OCI-LY3 (cell line): ENCODE data around the gene MAN1A2.

ENCODE experiments used
- H2AFZ ChIP-seq: fragments of 200-600, 300-600 bp; shearing (Covaris generic); 2 replicates; pipeline ENCODE4 v1.6.0; 2014; ENCODE audit warnings: antibody characterized with exemption, low read depth, low read length
- H3K27ac ChIP-seq: fragments of 200-600, 300-600 bp; sonication (generic); 2 replicates; pipeline ENCODE4 v1.5.1; 2014; ENCODE audit warnings: mild to moderate bottlenecking, low read length, moderate library complexity, mixed read lengths
- H3K27me3 ChIP-seq: fragments of 200-600, 300-600 bp; sonication (generic); 2 replicates; pipeline ENCODE4 v1.6.1; 2014; ENCODE audit warnings: low read depth, low read length, mixed read lengths
- H3K36me3 ChIP-seq: fragments of 200-600, 300-600 bp; sonication (generic); replicated peaks from 2 replicates; pipeline ENCODE3; 2014; ENCODE audit warnings: low read depth, low read length, mixed read lengths
- H3K4me1 ChIP-seq: fragments of 300-600, 200-600 bp; sonication (generic); 2 replicates; pipeline ENCODE4 v1.6.1; 2014; ENCODE audit warnings: low read length, mixed read lengths
- H3K4me2 ChIP-seq: fragments of 200-600, 300-600 bp; sonication (generic); 2 replicates; pipeline ENCODE4 v1.6.1; 2014; ENCODE audit warnings: low read length, mixed read lengths
- H3K4me3 ChIP-seq: fragments of 300-600, 200-600 bp; sonication (generic); 2 replicates; pipeline ENCODE4 v1.5.1; 2014; ENCODE audit warnings: antibody characterized with exemption, mild to moderate bottlenecking, low read length, moderate library complexity
- H3K79me2 ChIP-seq: fragments of 300-600, 200-600 bp; shearing (Covaris generic); 2 replicates; pipeline ENCODE4 v1.6.1; 2014; ENCODE audit warnings: mild to moderate bottlenecking, low read length, mixed read lengths
- H3K9ac ChIP-seq: fragments of 300-600, 200-600 bp; shearing (Covaris generic); 2 replicates; pipeline ENCODE4 v1.6.0; 2014; ENCODE audit warnings: mild to moderate bottlenecking, low read length, moderate library complexity
- H3K9me3 ChIP-seq: fragments of 200-600, 300-600 bp; shearing (Covaris generic); 2 replicates; pipeline ENCODE4 v1.6.1; 2014; ENCODE audit warnings: low read length, mixed read lengths; ENCODE audit not compliant: insufficient read depth
- H4K20me1 ChIP-seq: fragments of 200-600, 300-600 bp; sonication (generic); 2 replicates; pipeline ENCODE4 v1.6.1; 2016; ENCODE audit warnings: low read length, mixed read lengths; ENCODE audit not compliant: insufficient read depth
- EZH2phosphoT487 ChIP-seq: fragments of 200-600 bp; shearing (Covaris generic); IDR thresholded peaks from 2 replicates; pipeline ENCODE4 v1.6.1; 2018; ENCODE audit warnings: antibody characterized with exemption, mixed run types, low read depth
- TF ChIP-seq, protein P1 (sequence below): fragments of 200-600, 300-600 bp; sonication (generic); IDR thresholded peaks from 2 replicates; pipeline ENCODE4 v1.5.1; 2014; ENCODE audit warnings: antibody characterized with exemption, low read length, low read depth

The MAN1A2 gene

GRCh38 chr1:117566556-117566955 is 199.3 kb downstream of the MAN1A2 start:
- no peak for TF ChIP-seq EZH2phosphoT487
- TF ChIP-seq, protein P1, sequence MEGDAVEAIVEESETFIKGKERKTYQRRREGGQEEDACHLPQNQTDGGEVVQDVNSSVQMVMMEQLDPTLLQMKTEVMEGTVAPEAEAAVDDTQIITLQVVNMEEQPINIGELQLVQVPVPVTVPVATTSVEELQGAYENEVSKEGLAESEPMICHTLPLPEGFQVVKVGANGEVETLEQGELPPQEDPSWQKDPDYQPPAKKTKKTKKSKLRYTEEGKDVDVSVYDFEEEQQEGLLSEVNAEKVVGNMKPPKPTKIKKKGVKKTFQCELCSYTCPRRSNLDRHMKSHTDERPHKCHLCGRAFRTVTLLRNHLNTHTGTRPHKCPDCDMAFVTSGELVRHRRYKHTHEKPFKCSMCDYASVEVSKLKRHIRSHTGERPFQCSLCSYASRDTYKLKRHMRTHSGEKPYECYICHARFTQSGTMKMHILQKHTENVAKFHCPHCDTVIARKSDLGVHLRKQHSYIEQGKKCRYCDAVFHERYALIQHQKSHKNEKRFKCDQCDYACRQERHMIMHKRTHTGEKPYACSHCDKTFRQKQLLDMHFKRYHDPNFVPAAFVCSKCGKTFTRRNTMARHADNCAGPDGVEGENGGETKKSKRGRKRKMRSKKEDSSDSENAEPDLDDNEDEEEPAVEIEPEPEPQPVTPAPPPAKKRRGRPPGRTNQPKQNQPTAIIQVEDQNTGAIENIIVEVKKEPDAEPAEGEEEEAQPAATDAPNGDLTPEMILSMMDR = no peak
- no peak overlapping the region for H3K4me3 ChIP-seq
- H4K20me1 ChIP-seq = no peaks in the 10 kb centered on the region
- H3K4me1 ChIP-seq = no peaks in the 10 kb centered on the region
- H3K4me2 ChIP-seq = no peak overlapping the region
- H3K79me2 ChIP-seq = no peaks in the 10 kb centered on the region
- H3K27me3 ChIP-seq = peaks cover 5% of the 10 kb centered on the region
- H3K9me3 ChIP-seq = no peaks in the 10 kb centered on the region
- H3K36me3 ChIP-seq = no peaks in the 10 kb centered on the region
- no peak overlapping the region for H2AFZ ChIP-seq
- no peak overlapping the region for H3K9ac ChIP-seq
- H3K27ac ChIP-seq = no peak overlapping the region

- H3K9ac ChIP-seq = no peak overlapping the region
- H3K4me2 ChIP-seq = no peak overlapping the region
- no peaks in the 10 kb centered on the region for H3K79me2 ChIP-seq
- H3K36me3 ChIP-seq = no peaks in the 10 kb centered on the region
- peaks cover 5% of the 10 kb centered on the region for H3K27me3 ChIP-seq
- H3K4me1 ChIP-seq = no peaks in the 10 kb centered on the region
- no peaks in the 10 kb centered on the region for H4K20me1 ChIP-seq
- TF ChIP-seq, protein P1 = no peak
- no peak for TF ChIP-seq EZH2phosphoT487
- H2AFZ ChIP-seq = no peak overlapping the region
- no peaks in the 10 kb centered on the region for H3K9me3 ChIP-seq
- no peak overlapping the region for H3K4me3 ChIP-seq
- no peak overlapping the region for H3K27ac ChIP-seq
These were observed 200.2 kb downstream of the MAN1A2 start for GRCh38 chr1:117567435-117567834.

- H3K4me3 ChIP-seq = no peak overlapping the region
- no peaks in the 10 kb centered on the region for H3K4me1 ChIP-seq
- H3K4me2 ChIP-seq = no peak overlapping the region
- no peak overlapping the region for H3K9ac ChIP-seq
- H3K9me3 ChIP-seq = no peaks in the 10 kb centered on the region
- H3K27me3 ChIP-seq = peaks cover 5% of the 10 kb centered on the region
- no peaks in the 10 kb centered on the region for H3K36me3 ChIP-seq
- no peak overlapping the region for H2AFZ ChIP-seq
- TF ChIP-seq, protein P1 = no peak
- TF ChIP-seq EZH2phosphoT487 = no peak
- H3K79me2 ChIP-seq = no peaks in the 10 kb centered on the region
- H4K20me1 ChIP-seq = no peaks in the 10 kb centered on the region
- H3K27ac ChIP-seq = no peak overlapping the region
These were observed 200.7 kb downstream of the MAN1A2 start for GRCh38 chr1:117567976-117568375.

DNA sequence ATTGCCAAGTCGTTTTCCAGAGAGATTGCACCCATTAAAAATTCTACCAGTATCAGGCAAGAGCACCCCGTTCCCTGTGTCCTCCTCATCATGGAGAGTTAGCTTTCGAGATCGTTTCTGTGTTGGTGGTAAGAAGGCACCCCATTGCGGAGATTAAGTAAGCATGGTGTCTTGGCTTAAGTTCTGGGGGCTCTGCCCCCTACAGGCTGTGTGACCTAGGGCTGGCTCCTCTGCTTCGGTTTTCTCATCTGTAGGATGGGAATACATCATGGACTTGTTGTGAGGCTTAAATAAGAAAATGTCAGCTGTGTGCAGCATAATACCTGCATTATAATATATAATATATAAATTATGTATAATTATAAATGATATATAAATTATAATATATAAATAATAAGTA is 201.8 kb downstream of the MAN1A2 start:
- Histone ChIP-seq H3K4me3 (no peak overlapping the region), H3K9me3 (no peaks in the 10 kb centered on the region), H3K36me3 (no peaks in the 10 kb centered on the region), H3K9ac (no peak overlapping the region), H3K4me1 (no peaks in the 10 kb centered on the region), H4K20me1 (no peaks in the 10 kb centered on the region), H3K27me3 (peaks cover 5% of the 10 kb centered on the region), H3K79me2 (no peaks in the 10 kb centered on the region), H3K4me2 (no peak overlapping the region), H2AFZ (no peak overlapping the region), H3K27ac (no peak overlapping the region)
- TF ChIP-seq, protein P1 = no peak
- no peak for TF ChIP-seq EZH2phosphoT487
